ENCODE results near the gene CSNK2A2.

CSNK2A2 gene

DNA sequence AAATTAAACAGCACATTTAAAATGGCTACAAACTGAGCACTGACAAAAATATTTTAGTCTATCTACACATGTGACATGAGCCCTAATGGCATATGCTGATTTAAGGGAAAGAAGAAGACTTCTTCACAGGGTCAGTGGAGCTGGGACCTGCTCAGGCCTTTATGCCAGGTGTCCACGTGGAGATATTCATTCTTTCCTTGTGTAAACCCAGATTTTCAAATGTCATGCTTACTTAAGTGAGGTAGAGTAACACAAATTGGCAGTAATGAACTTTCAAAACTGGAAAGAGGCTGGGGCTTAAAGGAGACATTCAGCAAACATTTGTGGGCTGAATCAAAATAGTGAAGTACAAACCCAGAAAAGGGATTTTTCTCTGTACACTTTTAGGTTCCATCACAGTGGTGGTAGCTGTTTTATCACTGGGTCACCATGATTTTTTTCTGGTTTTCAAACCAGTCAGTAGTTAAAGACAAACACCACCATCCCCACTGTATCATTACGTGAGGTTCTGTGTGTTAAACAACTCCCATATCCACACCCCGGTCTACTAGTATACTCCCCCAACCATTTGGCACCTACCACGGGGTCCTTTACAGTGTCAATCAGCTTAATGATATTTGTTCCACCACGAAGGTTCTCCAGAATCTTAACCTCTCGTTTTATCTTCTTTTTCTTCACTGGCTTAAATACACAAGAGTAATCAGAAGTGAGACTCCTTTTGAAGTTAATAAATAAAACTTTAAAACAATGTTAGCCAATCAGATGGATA is 11.5 kb downstream of the CSNK2A2 start:
- Histone ChIP-seq H4K20me1 (ENCODE audit: low read depth, low read length) (no peaks in the 10 kb centered on the region; the same call in 1 of the 2 replicates), H3K9ac (ENCODE audit: low read length) (no peak overlapping the region), H3K4me3 (ENCODE audit: insufficient read depth, low read length, poor library complexity, severe bottlenecking) (no peak overlapping the region), H3F3A (ENCODE audit: insufficient read depth) (no peaks in the 10 kb centered on the region), H3K9me2 (replicated peaks; ENCODE audit: insufficient read depth, low read length) (no peaks in the 10 kb centered on the region), H3K79me2 (ENCODE audit: insufficient read depth, low read length) (peaks cover 23% of the 10 kb centered on the region), H3K27ac (ENCODE audit: low read depth, low read length) (no peak overlapping the region), H3K9me3 (ENCODE audit: insufficient read depth, low read length) (no peaks in the 10 kb centered on the region), H2AFZ (ENCODE audit: low read depth, low read length, severe bottlenecking) (no peak overlapping the region), H3K36me3 (ENCODE audit: low read length) (peaks cover 46% of the 10 kb centered on the region), H3K27me3 (ENCODE audit: low read length) (no peaks in the 10 kb centered on the region), H3K4me2 (ENCODE audit: low read depth, low read length, poor library complexity, severe bottlenecking) (no peak overlapping the region)
- TF ChIP-seq, protein P1, sequence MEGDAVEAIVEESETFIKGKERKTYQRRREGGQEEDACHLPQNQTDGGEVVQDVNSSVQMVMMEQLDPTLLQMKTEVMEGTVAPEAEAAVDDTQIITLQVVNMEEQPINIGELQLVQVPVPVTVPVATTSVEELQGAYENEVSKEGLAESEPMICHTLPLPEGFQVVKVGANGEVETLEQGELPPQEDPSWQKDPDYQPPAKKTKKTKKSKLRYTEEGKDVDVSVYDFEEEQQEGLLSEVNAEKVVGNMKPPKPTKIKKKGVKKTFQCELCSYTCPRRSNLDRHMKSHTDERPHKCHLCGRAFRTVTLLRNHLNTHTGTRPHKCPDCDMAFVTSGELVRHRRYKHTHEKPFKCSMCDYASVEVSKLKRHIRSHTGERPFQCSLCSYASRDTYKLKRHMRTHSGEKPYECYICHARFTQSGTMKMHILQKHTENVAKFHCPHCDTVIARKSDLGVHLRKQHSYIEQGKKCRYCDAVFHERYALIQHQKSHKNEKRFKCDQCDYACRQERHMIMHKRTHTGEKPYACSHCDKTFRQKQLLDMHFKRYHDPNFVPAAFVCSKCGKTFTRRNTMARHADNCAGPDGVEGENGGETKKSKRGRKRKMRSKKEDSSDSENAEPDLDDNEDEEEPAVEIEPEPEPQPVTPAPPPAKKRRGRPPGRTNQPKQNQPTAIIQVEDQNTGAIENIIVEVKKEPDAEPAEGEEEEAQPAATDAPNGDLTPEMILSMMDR (IDR thresholded peaks at IDR 0.05; ENCODE audit: insufficient read depth, low read length, poor library complexity, severe bottlenecking) = no peak
- no peak for TF ChIP-seq EZH2phosphoT487 (conservative IDR thresholded peaks at IDR 0.05; ENCODE audit: low read length)

DNA sequence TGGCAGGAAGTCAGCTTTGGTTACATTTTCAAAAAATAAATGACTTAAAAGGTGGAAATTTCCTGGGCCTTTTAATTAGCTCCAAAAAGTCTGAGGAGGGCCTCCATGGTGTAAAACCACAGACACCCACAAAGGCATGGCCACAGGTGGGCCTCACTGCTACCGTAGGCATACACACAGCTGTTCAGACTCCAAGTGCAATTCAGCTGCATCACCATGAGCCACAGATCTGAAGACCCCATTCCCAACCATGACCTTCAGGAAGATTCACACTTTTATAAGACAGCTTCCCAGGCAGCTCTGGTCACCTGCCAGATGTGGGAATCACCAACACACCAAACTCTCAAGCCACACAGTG is 20.6 kb downstream of the CSNK2A2 start:
- peaks cover 14% of the 10 kb centered on the region for H3K79me2 ChIP-seq (ENCODE audit: insufficient read depth, low read length)
- no peak overlapping the region for H3K9ac ChIP-seq (ENCODE audit: low read length)
- no peaks in the 10 kb centered on the region for H3K9me2 ChIP-seq (replicated peaks; ENCODE audit: insufficient read depth, low read length)
- H3K36me3 ChIP-seq (ENCODE audit: low read length) = peaks cover 8% of the 10 kb centered on the region; the same call in 1 of the 2 replicates
- TF ChIP-seq, protein P1 (IDR thresholded peaks at IDR 0.05; ENCODE audit: insufficient read depth, low read length, poor library complexity, severe bottlenecking) = no peak
- no peak for TF ChIP-seq EZH2phosphoT487 (conservative IDR thresholded peaks at IDR 0.05; ENCODE audit: low read length)
- H3K27ac ChIP-seq (ENCODE audit: low read depth, low read length) = no peak overlapping the region
- no peak overlapping the region for H3K4me2 ChIP-seq (ENCODE audit: low read depth, low read length, poor library complexity, severe bottlenecking)
- H3K9me3 ChIP-seq (ENCODE audit: insufficient read depth, low read length) = no peaks in the 10 kb centered on the region
- H4K20me1 ChIP-seq (ENCODE audit: low read depth, low read length) = 0 out of 2 replicates have a peak, but pooled peaks cover 4% of the 10 kb centered on the region
- H3K4me3 ChIP-seq (ENCODE audit: insufficient read depth, low read length, poor library complexity, severe bottlenecking) = no peak overlapping the region
- H2AFZ ChIP-seq (ENCODE audit: low read depth, low read length, severe bottlenecking) = no peak overlapping the region
- no peaks in the 10 kb centered on the region for H3F3A ChIP-seq (ENCODE audit: insufficient read depth)
- H3K27me3 ChIP-seq (ENCODE audit: low read length) = no peaks in the 10 kb centered on the region

DNA sequence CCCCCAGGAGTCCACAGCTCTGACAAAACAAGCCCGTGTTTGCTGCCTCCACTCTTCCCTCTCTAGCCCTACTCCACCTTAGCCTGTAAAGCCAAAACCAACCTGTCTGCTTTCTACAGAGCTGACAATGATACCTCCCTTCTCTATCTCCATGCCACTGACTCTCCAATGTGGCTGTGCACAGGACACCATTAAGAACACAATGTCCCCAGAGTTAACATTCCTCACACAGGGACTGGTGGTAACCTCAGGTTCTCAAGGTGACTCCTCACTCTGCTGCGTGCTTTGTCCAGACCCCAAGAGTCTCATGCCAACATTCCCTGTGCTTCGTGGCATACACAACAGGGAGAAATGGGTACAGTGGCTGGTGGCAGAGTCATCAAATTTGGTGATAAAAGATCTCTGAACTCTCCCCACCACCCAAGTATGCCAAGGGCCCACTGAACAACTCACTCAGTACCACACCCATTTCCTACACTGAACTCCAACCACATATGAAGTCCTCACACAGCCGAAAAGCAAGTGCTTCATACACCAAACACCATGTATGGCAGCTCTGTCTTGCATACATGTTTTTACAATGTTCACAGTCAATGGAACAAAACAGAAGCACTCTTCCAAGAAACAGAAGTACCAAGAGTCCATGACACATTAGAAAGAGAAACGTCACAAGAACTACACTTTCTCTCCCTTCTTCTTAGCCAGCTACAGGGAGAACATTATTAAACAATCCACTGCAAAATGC is 21.1 kb downstream of the CSNK2A2 start:
- 0 out of 2 replicates have a peak, but pooled peaks cover 4% of the 10 kb centered on the region for H4K20me1 ChIP-seq (ENCODE audit: low read depth, low read length)
- TF ChIP-seq, protein P1 (IDR thresholded peaks at IDR 0.05; ENCODE audit: insufficient read depth, low read length, poor library complexity, severe bottlenecking) = no peak
- no peak for TF ChIP-seq EZH2phosphoT487 (conservative IDR thresholded peaks at IDR 0.05; ENCODE audit: low read length)
- no peak overlapping the region for H3K4me2 ChIP-seq (ENCODE audit: low read depth, low read length, poor library complexity, severe bottlenecking)
- no peaks in the 10 kb centered on the region for H3K27me3 ChIP-seq (ENCODE audit: low read length)
- H3K9ac ChIP-seq (ENCODE audit: low read length) = no peak overlapping the region
- no peaks in the 10 kb centered on the region for H3K9me2 ChIP-seq (replicated peaks; ENCODE audit: insufficient read depth, low read length)
- H3K79me2 ChIP-seq (ENCODE audit: insufficient read depth, low read length) = peaks cover 14% of the 10 kb centered on the region
- no peak overlapping the region for H3K4me3 ChIP-seq (ENCODE audit: insufficient read depth, low read length, poor library complexity, severe bottlenecking)
- peaks cover 8% of the 10 kb centered on the region; the same call in 1 of the 2 replicates for H3K36me3 ChIP-seq (ENCODE audit: low read length)
- H3F3A ChIP-seq (ENCODE audit: insufficient read depth) = no peaks in the 10 kb centered on the region
- no peaks in the 10 kb centered on the region for H3K9me3 ChIP-seq (ENCODE audit: insufficient read depth, low read length)
- no peak overlapping the region for H2AFZ ChIP-seq (ENCODE audit: low read depth, low read length, severe bottlenecking)
- no peak overlapping the region for H3K27ac ChIP-seq (ENCODE audit: low read depth, low read length)
